HAP-1 (cell line): ENCODE measurements around the gene KRI1.

Experiments
- DNase-seq, 2 experiments: peaks; one replicate each; pipeline ENCODE4 v3.0.0-alpha.2; 2016 to 2020; ENCODE audit warnings: low spot score in 2 of 2
- H3K27me3 ChIP-seq: fragments of 250-450 bp; sonication (Bioruptor Pico); 2 replicates; pipeline ENCODE4 v1.5.1; 2020; ENCODE audit warnings: low read depth, mild to moderate bottlenecking, moderate library complexity
- H3K36me3 ChIP-seq: fragments of 250-450 bp; sonication (Bioruptor Pico); replicated peaks from 2 replicates; pipeline ENCODE4 v1.5.1; 2020; ENCODE audit warnings: mild to moderate bottlenecking
- H3K4me1 ChIP-seq: fragments of 250-450 bp; sonication (Bioruptor Pico); 2 replicates; pipeline ENCODE4 v1.5.1; 2020; ENCODE audit warnings: mild to moderate bottlenecking
- H3K4me3 ChIP-seq: fragments of 250-450 bp; sonication (Bioruptor Pico); 2 replicates; pipeline ENCODE4 v1.5.1; 2020; ENCODE audit warnings: mild to moderate bottlenecking, moderate library complexity
- H3K9me3 ChIP-seq: fragments of 250-450 bp; sonication (Bioruptor Pico); 2 replicates; pipeline ENCODE4 v1.5.1; 2020; ENCODE audit warnings: mild to moderate bottlenecking, moderate library complexity
- in situ Hi-C: fragments of 300-500 bp; cut with MboI; formaldehyde crosslinking; loops from 3 replicates; pipeline ENCODE4 v1.14.3; 2020; ENCODE audit warnings: low sequenced_read_pairs, inconsistent platforms, mixed read lengths

KRI1 gene

GRCh38 chr19:10516064-10516385, 49.8 kb downstream of the KRI1 start:
- DNase-seq = no peak
- Histone ChIP-seq H3K4me1 (peaks cover 5% of the 10 kb centered on the region), H3K36me3 (no peaks in the 10 kb centered on the region), H3K27me3 (no peaks in the 10 kb centered on the region; the same call in 1 of the 2 replicates), H3K4me3 (no peak overlapping the region), H3K9me3 (no peaks in the 10 kb centered on the region)
- in situ Hi-C loops = no loop called here

GRCh38 chr19:10514211-10515145, 51.3 kb downstream of the KRI1 start:
- DNase-seq = no peak
- no peaks in the 10 kb centered on the region; the same call in 1 of the 2 replicates for H3K27me3 ChIP-seq
- H3K4me1 ChIP-seq = peaks cover 9% of the 10 kb centered on the region
- no peaks in the 10 kb centered on the region for H3K9me3 ChIP-seq
- in situ Hi-C loops = no loop called here
- no peak overlapping the region for H3K4me3 ChIP-seq
- no peaks in the 10 kb centered on the region for H3K36me3 ChIP-seq

- no peak for DNase-seq
- H3K27me3 ChIP-seq = no peaks in the 10 kb centered on the region
- H3K4me3 ChIP-seq = no peak overlapping the region
- H3K36me3 ChIP-seq = no peaks in the 10 kb centered on the region
- in situ Hi-C loops = no loop called here
- H3K4me1 ChIP-seq = peaks cover 8% of the 10 kb centered on the region
- no peaks in the 10 kb centered on the region for H3K9me3 ChIP-seq
Observed at GRCh38 chr19:10513223-10513622, 52.6 kb downstream of the KRI1 start.

GRCh38 chr19:10510301-10510802, 55.5 kb downstream of the KRI1 start:
- peaks cover 4% of the 10 kb centered on the region; the same call in 1 of the 2 replicates for H3K4me1 ChIP-seq
- H3K9me3 ChIP-seq = no peaks in the 10 kb centered on the region
- H3K4me3 ChIP-seq = no peak overlapping the region
- DNase-seq = peak in 1 of 2 experiments; percentile 70
- in situ Hi-C loops = no loop called here
- H3K36me3 ChIP-seq = no peaks in the 10 kb centered on the region
- no peaks in the 10 kb centered on the region for H3K27me3 ChIP-seq

GRCh38 chr19:10508707-10509106, 57.1 kb downstream of the KRI1 start:
- Histone ChIP-seq H3K4me1 (peaks cover 4% of the 10 kb centered on the region; the same call in 1 of the 2 replicates), H3K36me3 (no peaks in the 10 kb centered on the region), H3K27me3 (no peaks in the 10 kb centered on the region), H3K4me3 (no peak overlapping the region), H3K9me3 (no peaks in the 10 kb centered on the region)
- DNase-seq = no peak
- in situ Hi-C loops = no loop called here

GRCh38 chr19:10508036-10508435, 57.8 kb downstream of the KRI1 start:
- H3K27me3 ChIP-seq = no peaks in the 10 kb centered on the region
- no peak for DNase-seq
- no peaks in the 10 kb centered on the region for H3K36me3 ChIP-seq
- H3K9me3 ChIP-seq = no peaks in the 10 kb centered on the region
- peaks cover 4% of the 10 kb centered on the region; the same call in 1 of the 2 replicates for H3K4me1 ChIP-seq
- in situ Hi-C loops = no loop called here
- no peak overlapping the region for H3K4me3 ChIP-seq

- peak; percentile 52 to 91 for DNase-seq
Observed at GRCh38 chr19:10505583-10506229, 60.1 kb downstream of the KRI1 start.

More at GRCh38 chr19:10505583-10506229, 60.1 kb downstream of the KRI1 start:
- in situ Hi-C loops = no loop called here
- Histone ChIP-seq H3K9me3 (no peaks in the 10 kb centered on the region), H3K4me3 (no peak overlapping the region), H3K27me3 (no peaks in the 10 kb centered on the region), H3K4me1 (peaks cover 14% of the 10 kb centered on the region), H3K36me3 (peaks cover 8% of the 10 kb centered on the region)
